HCT116 (cell line): ENCODE measurements around the gene ATRIP.
"Not testable (repeated sequence)": the region's sequence is repeated elsewhere in the genome, so short reads cannot be mapped to it uniquely, and the experiment has no call there.

Experiments used
- YY1 ChIP-seq: IDR thresholded peaks from 2 replicates; pipeline ENCODE4 v1.6.1; 2011; ENCODE audit warnings: low read length, low read depth, moderate library complexity, mild to moderate bottlenecking; ENCODE audit not compliant: insufficient replicate concordance; ENCODE audit errors: extremely low read depth
- TF ChIP-seq, protein P1 (sequence below), 3 experiments: fragments of 200-600 bp in 1 of 3; sonication (generic) in 1 of 3; IDR thresholded peaks in 2 of 3; conservative IDR thresholded peaks in 1 of 3; 2 replicates each; pipeline ENCODE4 v1.5.1; 2012 to 2017; ENCODE audit warnings: low read depth in 2 of 3, low read length in 2 of 3, antibody characterized with exemption in 1 of 3, borderline replicate concordance in 1 of 3, control low read depth in 1 of 3, mild to moderate bottlenecking in 1 of 3, mixed read lengths in 1 of 3, mixed run types in 1 of 3, moderate library complexity in 1 of 3; ENCODE audit not compliant: insufficient read depth in 1 of 3
- TF ChIP-seq, protein P2 (sequence below): IDR thresholded peaks from 2 replicates; pipeline ENCODE4 v1.6.1; 2012

DNA sequence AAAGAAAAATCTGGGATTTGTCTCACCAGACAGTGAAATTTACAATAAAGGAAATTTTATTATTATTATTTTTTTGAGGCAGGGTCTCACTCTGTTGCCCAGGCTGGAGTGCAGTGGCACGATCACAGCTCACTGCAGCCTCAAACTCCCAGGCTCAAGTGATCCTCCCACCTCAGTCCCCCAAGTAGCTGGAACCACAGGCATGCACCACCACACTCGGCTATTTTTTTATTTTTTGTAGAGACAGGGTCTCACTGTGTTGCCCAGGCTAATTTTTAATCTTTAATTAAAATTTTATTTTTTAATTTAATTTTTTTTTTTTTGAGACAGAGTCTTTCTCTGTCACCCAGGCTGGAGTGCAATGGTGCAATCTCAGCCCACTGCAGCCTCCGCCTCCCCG lies 27.5 kb downstream of the ATRIP start:
- TF ChIP-seq YY1: not testable (repeated sequence)
- TF ChIP-seq, protein P1, sequence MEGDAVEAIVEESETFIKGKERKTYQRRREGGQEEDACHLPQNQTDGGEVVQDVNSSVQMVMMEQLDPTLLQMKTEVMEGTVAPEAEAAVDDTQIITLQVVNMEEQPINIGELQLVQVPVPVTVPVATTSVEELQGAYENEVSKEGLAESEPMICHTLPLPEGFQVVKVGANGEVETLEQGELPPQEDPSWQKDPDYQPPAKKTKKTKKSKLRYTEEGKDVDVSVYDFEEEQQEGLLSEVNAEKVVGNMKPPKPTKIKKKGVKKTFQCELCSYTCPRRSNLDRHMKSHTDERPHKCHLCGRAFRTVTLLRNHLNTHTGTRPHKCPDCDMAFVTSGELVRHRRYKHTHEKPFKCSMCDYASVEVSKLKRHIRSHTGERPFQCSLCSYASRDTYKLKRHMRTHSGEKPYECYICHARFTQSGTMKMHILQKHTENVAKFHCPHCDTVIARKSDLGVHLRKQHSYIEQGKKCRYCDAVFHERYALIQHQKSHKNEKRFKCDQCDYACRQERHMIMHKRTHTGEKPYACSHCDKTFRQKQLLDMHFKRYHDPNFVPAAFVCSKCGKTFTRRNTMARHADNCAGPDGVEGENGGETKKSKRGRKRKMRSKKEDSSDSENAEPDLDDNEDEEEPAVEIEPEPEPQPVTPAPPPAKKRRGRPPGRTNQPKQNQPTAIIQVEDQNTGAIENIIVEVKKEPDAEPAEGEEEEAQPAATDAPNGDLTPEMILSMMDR (IDR thresholded peaks at IDR 0.05 in 2 of 3, conservative IDR thresholded peaks at IDR 0.05 in 1 of 3; ENCODE audit: borderline replicate concordance in 1 of 3, insufficient read depth in 1 of 3, low read depth in 2 of 3, low read length in 2 of 3): not testable (repeated sequence)
- TF ChIP-seq, protein P2, sequence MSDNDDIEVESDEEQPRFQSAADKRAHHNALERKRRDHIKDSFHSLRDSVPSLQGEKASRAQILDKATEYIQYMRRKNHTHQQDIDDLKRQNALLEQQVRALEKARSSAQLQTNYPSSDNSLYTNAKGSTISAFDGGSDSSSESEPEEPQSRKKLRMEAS: not testable (repeated sequence)
